Measurements from ENCODE around the gene TLR2.

Gene TLR2

GRCh38 chr4:153663667-153664066 is 20.4 kb upstream of the TLR2 start:
- TF ChIP-seq CTCF (IDR thresholded peaks at IDR 0.05): no peak

- no peak for TF ChIP-seq CTCF (IDR thresholded peaks at IDR 0.05)
Observed at GRCh38 chr4:153668647-153669046, 15.4 kb upstream of the TLR2 start.

- no peak for TF ChIP-seq CTCF (IDR thresholded peaks at IDR 0.05)
Observed at GRCh38 chr4:153669838-153670237, 14.2 kb upstream of the TLR2 start.

DNA sequence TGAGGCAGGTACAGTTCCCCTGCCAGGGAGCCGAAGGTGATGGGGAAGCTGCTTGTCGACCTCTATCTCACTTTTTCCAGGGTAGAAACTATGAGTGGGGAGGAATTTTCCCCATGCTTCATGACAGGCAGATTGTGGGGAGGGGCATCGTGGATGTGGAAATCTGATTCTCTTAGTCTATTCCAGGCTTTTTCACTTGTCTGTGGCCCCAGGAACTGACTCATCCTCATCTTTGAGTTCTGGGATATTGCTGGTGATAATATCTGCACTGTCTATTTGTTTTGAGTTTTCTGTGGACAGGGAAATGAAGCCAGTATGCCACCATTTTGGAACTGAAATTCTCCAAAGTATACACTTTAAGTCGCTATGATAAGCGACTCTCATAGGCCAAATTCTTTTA is 7.6 kb upstream of the TLR2 start:
- no peak for TF ChIP-seq CTCF (IDR thresholded peaks at IDR 0.05)

GRCh38 chr4:153676984-153677383 is 7.1 kb upstream of the TLR2 start:
- no peak for TF ChIP-seq CTCF (IDR thresholded peaks at IDR 0.05)

DNA sequence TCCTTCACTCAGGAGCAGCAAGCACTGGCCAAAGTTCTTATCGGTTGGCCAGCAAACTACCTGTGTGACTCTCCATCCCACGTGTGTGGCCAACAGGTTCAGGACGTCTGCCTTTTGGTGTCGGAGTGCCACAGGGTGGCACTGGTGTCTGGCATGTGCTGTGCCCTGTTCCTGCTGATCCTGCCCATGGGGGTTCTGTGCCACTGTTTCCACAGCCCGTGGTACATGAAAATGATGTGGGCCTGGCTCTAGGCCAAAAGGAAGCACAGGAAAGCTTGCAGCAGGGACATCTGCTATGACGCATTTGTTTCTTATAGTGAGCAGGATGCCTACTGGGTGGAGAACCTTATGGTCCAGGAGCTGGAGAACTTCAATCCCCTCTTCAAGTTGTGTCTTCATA is 4.6 kb upstream of the TLR2 start:
- no peak for TF ChIP-seq CTCF (IDR thresholded peaks at IDR 0.05)

GRCh38 chr4:153683763-153684181 is 308 bp upstream of the TLR2 start:
- no peak for TF ChIP-seq CTCF (IDR thresholded peaks at IDR 0.05)

GRCh38 chr4:153684971-153685371 is 891 bp downstream of the TLR2 start:
- TF ChIP-seq CTCF (IDR thresholded peaks at IDR 0.05): no peak
